CD4-positive, alpha-beta T cell treated with Interleukin-21 for 1 hour (primary cell): ENCODE data around the gene CYREN.
"Not testable (repeated sequence)": the region's sequence is repeated elsewhere in the genome, so short reads cannot be mapped to it uniquely, and the experiment has no call there.

Source experiments
- DNase-seq: peaks from one replicate; pipeline ENCODE4 v3.0.0-alpha.2; 2020

Gene CYREN, protein sequence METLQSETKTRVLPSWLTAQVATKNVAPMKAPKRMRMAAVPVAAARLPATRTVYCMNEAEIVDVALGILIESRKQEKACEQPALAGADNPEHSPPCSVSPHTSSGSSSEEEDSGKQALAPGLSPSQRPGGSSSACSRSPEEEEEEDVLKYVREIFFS

DNA sequence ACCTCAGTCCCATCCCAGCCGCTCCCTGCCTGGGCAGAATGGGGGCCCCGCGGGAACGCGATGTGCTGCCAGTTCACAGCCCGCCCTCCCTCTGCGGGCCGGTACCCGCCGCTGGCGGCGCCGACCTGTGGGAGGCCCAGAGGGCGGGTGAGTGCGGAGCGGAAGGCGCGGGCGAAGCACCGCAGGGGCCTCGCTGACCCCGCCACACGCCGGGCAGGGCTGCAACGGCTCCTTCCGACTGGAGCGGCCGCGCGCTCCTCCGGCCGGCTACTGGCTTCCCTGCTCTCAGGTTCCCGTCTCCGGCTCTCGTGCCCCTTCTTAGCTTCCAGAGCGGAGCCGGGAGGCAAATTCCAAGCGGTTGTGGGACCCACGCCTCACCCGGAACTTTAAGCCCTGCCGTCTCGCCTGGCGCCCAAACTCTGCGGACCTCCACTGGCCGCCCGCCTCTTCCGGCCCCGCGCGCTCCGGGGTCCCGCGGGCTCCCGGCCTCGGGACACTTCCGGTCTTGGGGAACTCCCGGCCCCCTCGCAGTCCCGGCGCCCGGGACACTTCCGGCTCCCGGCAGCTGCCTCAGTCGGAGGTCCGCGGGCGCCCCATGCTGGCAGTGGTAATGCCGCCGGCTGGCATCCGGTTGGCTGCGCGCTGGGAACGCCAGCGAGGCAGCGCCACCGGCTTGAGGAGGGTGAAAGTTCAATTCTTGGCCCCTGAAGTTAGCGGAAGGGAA, at the start of gene CYREN:
CYREN (minus strand) TSS at position 434 of the 724 bp plus-strand sequence. CDS start 1,785 bp downstream, outside the sequence.
- DNase-seq, result peak; percentile 92

DNA sequence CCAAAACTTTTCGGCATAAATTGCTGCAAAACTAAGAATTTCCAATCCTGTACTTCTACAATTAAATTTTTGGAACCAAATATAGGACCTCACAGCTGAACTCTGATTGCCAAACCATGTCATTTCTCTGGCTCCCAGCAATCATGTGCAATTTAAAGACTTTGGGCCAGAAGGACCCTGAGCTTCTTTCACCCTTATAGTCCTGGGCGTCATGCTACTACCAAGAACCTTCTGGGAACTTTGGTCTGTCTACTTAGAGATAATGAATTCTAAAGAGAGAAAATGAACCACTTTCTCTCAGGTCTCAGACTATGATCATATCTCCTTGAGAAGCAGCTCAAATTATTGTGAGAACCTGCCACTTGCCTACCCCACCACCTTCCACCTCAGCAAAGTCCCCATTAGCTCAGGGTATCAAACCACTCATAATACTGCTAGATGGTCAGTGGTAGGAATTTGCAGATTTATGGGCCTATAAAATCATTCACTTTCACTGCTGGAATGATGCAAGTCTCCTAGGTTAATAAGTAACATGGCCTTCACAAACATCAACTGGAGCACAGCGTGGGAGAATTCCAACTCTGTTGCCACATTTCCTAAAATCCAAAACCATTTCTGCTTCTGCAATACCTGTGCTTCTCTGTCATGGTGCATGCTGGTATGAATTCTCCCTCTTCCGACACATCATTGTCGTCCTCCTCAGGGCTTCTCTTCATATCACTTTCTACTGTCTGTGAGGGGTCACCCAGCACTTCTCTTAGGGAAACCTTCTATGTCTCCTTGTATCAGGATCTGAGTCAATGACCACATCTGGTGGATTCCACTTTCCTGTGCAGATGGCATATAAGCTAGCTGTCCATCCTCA, 47.4 kb upstream of the CYREN start:
- DNase-seq, result no peak

DNA sequence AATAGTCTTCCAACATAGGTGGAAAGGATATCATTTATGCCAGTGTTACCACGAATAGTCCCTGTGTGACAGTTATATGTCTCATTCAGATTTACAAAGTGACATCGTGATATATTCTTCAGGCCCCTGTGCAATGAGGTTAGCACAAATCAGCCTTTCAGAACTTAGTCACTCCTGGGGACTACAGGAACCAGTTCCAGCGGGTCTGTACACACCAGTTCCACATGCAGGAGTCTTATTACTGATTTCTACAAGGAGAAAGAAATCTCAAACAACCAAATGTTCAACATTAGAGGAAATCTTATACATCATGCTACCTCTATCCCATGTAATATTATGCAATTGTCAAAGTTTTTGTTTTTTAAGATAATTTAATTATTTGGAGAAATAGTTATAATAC, 45.2 kb upstream of the CYREN start:
- DNase-seq, result no peak

DNA sequence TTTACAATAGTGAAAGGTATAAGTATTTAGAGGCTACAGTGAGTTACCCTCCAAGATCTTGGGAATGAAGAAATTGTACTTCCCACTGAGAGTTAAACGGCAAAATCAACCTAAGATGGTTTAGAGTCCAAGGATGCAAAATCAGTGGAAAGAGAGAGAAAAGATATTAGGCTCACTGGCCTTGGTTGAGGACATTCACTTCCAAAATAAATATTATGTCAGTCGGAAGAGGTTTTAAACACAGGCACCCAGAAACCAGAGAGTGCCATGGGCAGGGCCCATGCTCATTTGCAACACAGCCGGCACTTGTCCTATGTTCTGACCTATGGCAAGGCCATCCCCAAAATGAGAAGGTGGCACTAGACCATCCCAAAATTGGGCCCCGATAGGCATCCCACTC, 44.7 kb upstream of the CYREN start:
- no peak for DNase-seq

DNA sequence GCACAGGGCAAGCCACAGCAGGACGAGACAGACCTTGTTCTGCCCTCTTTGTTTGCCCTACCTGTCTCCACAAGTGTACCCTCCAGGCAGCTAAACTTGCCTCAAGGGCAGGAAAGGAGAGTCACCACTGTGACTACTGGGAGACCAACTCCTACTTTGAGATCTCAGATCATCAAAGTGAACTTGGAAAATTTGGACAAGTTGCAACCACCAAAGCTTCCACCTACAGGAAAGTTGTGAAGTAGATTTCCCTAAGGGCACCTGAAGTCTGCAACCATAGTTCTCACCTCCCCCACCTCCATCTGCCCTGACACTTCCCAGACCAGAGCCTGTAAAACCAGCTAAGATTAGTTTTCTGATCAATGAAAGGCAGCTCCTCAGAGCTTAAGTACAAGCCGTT, 43.3 kb upstream of the CYREN start:
- DNase-seq, result no peak

DNA sequence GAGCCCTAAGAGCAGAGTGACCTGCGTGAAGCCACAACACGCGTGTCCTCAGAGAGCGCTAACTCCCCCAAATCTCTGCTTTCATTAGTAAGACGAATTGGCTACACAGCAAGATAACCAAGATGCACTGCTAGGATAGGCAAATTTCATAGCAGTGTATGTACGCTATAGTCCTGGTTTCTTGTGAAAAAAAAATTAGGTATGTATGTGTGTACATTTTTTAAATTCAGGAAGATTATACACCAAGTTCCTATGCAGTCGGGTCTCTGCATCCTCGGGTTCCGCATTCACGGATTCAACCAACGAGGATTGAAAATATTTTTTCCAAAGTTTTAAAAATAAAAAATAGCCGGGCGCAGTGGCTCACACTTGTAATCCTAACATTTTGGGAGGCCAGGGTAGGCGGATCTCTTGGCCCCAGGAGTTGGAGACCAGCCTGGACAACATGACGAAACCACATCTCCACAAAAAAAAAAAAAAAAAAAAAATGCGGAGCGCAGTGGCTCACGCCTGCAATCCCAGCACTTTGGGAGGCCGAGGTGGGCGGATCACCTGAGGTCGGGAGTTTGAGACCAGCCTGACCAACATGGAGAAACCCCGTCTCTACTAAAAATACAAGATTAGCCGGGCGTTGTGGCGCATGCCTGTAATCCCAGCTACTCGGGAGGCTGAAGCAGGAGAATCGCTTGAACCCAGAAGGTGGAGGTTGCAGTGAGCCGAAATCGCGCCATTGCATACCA, 41.6 kb upstream of the CYREN start:
- not testable (repeated sequence) for DNase-seq

DNA sequence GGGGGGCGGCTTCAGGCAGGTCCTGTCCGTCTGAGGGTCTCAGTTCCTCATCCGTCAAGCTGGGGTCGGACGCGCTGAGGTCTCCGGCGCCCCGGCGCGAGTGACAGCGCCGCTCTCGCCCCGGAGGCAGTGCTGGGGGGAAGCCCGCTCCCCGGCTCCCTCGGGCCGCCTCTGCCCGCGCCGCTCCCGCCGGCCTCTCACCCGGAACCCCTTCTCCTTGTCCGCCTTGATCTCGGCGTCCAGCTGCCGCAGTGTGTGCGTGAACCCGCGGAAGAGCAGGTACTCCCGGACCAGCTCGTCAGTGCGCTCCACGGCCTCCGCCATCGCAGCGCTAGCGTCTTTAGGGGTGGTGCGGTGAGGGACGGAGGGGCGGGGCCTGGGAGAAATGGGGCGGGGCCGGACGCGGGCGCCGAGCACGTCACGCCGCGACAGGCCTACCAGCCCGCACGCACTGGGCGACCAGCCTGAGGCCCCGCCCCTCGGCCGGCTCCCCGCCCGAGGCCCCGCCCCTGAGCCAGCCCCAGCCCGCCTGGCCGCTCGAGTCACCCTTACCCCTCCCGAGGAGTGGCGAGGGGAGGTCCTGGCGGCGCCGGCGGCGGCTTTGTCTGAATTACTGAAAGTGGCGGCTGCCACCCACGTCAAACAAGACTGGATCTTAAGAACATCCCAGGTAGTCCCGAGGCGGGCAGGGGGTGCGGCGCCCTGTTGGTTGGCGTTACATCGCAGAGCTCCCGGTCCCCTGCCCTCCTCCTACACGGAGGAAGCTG, 40.9 kb upstream of the CYREN start, which contains the start of gene WDR91:
WDR91 (minus strand) TSS at position 348 of the 767 bp plus-strand sequence; CDS start at position 324, 24 bp downstream.
- peak; percentile 97 for DNase-seq

DNA sequence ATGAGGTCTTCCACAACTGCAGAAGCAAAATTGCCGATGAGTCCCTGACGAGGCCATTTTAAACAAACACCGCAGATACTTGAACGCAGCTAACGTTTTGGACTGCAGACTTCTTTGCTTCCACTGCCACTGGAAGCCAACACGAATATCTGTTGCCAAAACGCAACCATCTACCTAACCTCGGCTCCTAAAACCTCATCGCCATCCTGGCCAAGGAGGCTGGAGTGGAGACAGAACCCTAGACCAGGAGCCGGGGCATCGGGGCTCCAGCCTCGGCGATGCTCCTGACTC, 40.3 kb upstream of the CYREN start:
- no peak for DNase-seq

DNA sequence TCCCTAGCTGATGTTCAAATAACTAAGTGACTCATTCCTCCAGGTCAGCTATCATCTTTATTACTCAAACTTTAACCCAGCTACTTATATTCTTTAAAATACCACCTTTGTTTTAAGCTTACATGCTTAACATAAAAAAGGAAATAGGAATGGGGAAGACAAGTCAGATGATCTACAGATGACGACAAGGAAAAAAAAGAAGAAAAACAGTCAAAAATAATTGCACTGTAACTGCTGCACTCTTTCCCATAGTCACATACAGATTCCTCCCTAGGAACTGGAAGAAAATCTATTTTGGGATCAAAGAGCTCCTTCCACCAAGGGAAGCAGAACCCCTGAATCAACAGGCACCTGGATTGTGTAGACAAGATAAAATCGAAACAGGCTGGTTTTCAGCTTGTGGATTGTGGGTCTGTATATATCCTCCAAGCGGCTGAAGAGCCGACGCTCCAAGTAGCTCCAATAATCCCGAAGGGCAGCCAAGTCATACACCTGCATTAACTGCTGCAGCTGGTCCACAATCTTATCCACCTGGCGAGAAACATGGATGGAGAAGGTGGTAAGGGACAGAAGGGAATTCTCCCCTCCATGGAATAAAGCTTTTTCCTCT, 38.8 kb upstream of the CYREN start:
- DNase-seq, result no peak

DNA sequence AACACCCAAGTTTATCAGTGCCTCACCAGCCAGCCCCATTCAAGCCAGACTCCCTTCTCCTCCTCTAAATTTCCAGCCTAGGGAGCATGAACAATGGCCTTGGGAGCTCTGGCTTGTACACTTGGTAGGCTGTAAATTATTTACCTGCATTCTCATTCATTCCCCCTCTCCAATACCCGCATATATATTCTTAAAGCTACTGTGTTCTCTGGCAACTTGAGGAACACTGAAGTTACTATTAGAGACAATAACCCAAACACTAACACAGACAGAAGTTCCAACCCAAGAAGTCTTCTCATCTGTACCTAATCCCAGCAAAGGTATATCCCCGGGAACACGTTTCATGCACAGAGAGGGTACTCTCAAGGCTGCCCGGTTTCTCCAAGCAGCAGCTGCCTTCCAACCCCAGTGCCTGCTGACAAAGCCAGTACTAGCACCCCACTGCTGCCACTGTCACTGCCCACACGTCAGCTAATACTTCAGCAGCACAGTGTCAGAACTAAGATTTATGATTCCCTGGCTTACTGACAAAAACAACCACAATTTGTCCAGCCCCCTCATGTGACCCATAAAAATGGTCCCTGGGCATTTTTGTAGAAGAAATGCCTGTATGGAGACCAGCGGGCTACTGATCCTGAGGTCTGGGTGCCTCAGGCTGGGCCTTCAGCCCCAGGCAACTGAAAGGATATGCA, 37.7 kb upstream of the CYREN start:
- DNase-seq, result no peak

DNA sequence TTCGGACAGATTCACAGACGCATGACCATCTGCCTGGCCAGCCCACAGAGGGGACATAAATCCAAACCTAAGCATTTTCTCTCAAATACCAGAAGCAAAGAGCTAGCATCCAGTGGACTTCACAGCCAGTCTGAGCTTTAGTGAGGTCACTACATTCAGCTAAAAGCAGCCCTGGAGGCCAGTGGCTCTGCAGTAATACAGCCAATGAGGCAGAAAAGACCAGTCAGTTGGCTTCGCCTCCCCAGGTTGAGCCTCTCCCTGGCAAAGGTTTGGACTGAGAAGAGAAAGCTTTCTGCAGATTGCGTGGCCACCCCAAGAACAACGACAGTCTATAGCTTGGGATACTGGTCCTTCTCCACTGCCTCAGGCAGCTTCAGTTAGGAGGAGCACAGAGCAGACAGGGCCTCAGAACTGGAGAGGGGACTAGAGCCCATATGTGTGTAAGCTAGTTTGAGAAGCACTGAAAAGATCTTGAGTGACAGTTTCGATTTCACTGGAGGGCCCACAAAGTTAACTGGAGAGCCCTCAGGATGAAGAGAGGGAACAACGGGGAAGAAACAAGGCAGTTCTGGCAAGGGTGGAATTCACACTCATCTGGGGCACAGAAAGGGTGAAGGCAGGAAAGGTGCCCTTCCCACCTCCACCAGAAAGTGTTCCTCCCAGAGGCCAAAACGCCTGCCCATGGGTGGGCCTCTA, 37.0 kb upstream of the CYREN start:
- no peak for DNase-seq

DNA sequence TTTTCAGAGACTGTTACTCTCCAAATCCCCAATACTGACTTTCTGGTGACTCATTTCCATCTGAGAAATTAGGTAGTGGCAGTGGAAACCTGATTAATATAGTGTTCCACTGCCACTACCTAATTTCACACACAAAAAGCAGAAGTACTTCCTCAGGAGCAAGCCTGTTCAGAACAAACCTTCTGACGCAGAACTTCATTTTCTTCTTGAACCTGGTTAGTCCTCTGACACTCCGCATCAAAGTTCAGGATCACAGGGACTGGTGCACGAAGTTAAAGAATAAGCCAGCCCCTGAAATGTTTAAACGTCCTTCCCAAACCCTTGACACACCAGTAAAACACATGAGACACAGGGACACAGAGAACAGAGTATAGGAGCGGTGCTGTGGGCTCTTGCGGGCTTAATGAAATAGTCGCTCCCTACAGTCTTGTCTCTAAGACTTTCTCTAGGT, 36.5 kb upstream of the CYREN start:
- no peak for DNase-seq

DNA sequence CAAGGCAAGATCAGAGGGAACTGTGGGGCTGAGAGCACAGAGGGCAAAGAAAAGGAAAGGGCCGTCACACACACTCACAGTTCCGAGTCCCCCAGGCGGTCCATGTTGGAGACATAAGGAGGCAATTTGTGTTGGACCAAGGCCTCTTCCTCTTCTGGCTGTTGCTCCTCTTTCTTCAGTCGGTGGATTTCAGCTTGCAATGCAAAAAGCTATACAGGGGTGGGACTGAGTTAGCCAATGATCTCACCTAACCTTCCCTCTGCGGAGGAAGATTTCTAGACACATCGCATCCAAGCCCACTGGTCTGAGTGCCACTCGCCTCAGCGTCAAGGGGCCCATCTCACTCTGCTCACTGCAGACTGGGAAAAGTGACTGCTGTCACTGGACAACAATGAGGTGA, 35.3 kb upstream of the CYREN start:
- DNase-seq, result no peak

DNA sequence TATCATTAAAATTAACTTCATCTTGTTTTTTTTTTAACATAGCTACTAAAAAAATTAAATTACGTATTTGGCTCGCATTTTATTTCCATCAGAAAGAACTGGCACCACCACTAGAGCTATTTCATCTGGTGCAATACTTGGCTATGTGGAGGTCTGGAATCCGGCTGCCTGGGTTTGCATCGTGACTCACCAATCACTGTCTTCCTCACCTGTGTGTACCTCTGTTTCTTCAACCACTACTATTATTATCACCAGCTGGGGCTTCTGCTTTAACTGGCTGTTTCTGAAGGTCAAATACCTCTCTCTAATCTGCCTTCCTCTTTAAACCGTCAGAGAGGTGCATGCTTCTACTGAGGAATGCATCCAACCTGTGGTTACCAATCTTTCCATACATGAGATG, 34.4 kb upstream of the CYREN start:
- no peak for DNase-seq

DNA sequence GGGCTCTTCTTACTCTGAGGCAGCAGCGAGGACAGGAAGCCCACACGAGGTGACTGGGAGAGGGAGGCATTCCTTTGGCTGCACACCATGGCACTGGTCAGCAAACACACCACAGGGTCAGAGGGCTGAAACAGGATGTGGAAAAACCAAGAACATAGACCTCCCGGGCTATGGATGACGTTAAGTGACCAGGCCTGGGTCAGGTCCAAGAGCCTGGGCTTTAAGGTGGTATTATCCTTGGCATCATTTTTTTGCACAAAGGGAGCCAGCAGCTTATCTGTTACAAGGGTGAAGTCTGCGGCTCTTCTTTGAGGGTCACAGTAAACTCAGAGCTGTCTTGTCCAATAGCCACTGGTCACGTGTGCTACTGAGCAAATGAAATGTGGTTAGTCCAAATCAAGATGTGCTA, 33.8 kb upstream of the CYREN start:
- no peak for DNase-seq

DNA sequence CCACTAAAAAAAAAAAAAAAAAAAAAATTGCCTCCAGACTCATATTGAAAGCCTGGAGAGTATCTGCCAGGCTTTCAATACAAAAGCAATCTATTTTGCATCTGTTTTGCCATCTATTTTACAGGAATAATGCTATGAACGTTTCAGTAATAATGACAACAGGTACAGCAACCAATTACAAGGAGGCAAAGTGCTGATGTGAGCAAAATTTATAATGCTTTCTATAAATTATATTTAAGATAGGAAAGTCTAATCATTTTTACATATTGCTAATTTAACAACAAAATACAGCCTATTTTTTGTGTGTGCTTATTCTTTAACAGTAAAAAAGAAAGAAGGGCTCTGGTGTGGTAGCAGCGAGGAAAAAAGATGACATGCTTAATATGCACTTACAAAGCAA, 30.8 kb upstream of the CYREN start:
- no peak for DNase-seq

DNA sequence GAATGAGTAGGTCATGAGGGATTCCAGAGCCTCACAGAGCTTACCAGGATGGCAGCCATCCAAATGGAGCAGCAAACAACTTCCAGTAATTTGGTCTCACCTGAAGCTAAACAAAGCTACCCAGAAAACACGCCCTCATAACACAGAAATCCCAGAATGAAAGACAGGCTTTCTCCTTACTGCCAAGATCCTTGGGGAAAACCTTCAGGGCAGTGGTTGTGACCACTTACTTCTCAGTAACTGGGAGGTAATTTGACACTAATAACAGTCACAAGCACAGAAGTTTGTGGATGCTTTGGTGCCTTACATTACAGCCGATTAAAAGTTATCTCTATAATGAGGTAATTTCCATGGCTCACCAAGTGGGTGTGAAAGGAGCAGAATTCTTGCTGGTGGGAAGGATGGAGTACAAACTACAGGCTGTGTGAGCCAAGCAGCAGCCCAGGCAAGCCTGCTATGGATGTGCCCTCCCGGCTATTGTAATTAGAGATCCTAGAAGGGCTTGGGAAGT, 30.4 kb upstream of the CYREN start:
- DNase-seq, result no peak

DNA sequence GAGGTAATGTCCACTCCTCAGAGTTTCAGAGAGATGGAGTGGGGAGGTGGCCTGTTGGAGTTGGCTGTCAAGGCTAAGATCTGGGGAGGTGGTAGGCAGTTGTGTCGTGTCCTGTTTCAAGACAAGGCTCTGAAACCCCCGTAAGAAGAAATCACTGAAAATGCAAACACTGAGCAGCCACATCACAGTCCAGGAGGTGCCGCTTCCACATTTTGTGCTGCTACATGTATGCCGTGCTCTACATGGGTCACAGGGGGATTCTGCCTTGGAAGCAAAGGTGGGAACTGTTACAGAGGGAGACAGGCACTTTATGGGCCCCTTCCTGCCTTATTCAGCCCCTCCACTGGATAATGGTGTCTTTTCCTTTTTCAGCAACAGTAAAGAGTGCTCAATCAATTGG, 28.9 kb upstream of the CYREN start:
- DNase-seq, result no peak

DNA sequence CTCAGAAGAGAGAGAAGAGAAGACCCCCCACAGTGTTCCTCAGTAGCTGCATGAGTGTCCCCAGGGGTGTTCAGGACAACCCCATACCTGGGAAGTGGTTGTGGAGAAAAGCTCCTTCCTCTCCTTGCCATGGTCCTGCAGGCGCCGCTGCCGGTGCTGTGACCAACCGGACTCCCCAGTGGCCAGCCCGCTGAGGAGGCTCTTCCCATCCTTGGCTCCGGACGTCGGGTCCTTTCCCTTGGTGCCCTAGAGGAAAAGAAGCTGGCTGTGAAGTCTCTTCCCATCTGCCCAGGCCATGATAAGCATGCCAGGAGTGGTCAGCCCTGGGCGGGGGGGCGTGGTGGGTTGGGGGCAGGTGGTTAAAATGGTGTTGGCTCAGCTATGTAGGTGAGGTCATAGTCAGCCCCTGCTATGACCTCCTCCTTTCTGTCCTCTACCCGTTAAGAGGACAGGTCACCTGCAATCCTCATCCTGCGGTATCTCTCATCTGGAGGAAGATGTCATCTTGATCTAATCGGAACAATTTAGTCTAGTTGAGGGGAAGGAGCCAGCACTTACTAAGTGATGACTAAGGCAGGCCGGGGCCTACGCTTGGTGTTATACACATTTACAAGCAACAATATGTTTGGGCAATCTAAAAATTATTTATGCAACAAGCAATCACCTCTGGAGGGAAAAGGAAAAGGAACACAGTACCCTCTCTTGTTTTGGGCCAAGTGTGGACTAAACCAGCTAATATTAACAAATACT, 27.6 kb upstream of the CYREN start:
- no peak for DNase-seq

DNA sequence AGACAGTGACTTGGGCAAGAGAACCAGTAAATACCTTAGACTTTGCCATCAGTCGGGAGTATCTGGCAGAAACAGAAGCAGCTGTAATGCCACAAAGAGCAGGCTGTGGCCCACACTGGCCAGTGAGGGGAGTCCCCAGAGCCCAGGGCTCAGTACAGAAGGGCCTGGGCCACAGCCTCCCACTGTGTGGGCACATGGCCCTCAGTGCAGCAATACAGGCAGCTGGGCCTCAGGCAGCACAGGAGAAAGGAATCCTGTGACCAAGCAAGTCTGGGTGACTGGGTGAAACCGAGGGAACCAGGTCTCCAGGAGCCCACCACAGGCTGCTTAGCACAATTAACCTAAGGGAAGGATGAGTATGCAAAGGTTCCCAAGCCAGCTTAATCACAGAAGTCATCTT, 26.8 kb upstream of the CYREN start:
- DNase-seq, result no peak
